HL-60 (cell line): ENCODE measurements around the gene CNR1.

Source experiments
- DNase-seq, 2 experiments: peaks; one replicate each; pipeline ENCODE4 v3.0.0-alpha.2; 2010 to 2020; ENCODE audit warnings: low read depth in 1 of 2, low spot score in 1 of 2
- H3K27ac ChIP-seq: fragments of 250-450 bp; sonication (Bioruptor Pico); replicated peaks from 2 replicates; pipeline ENCODE4 v1.5.1; 2020; ENCODE audit warnings: mild to moderate bottlenecking, moderate library complexity
- H3K27me3 ChIP-seq: fragments of 250-450 bp; sonication (Bioruptor Pico); 2 replicates; pipeline ENCODE4 v1.5.1; 2021; ENCODE audit warnings: mild to moderate bottlenecking, moderate library complexity; ENCODE audit not compliant: insufficient read depth, poor library complexity, severe bottlenecking
- H3K4me3 ChIP-seq: replicated peaks from 2 replicates; pipeline ENCODE4 v1.5.1; 2011; ENCODE audit warnings: mild to moderate bottlenecking, control low read depth, low read length; ENCODE audit not compliant: insufficient read depth
- GABPA ChIP-seq: IDR thresholded peaks from 2 replicates; pipeline ENCODE4 v1.6.1; 2012; ENCODE audit warnings: low read depth
- POLR2AphosphoS5 ChIP-seq: IDR thresholded peaks from 2 replicates; pipeline ENCODE4 v1.6.1; 2012; ENCODE audit warnings: low read depth
- REST ChIP-seq: IDR thresholded peaks from 2 replicates; pipeline ENCODE4 v1.6.1; 2012; ENCODE audit warnings: low read depth; ENCODE audit not compliant: insufficient replicate concordance
- SPI1 ChIP-seq: IDR thresholded peaks from 2 replicates; pipeline ENCODE4 v1.6.1; 2012; ENCODE audit warnings: low read depth, mild to moderate bottlenecking, borderline replicate concordance
- TF ChIP-seq, protein P1 (sequence below): IDR thresholded peaks from one replicate; pipeline ENCODE4 v1.5.1; 2011; ENCODE audit warnings: low read length, control low read depth, inconsistent platforms; ENCODE audit not compliant: insufficient read depth

CNR1 gene

GRCh38 chr6:88105741-88106340 is 60.3 kb downstream of the CNR1 start:
- TF ChIP-seq SPI1 (no peak), GABPA (no peak), REST (no peak), POLR2AphosphoS5 (no peak)
- TF ChIP-seq, protein P1, sequence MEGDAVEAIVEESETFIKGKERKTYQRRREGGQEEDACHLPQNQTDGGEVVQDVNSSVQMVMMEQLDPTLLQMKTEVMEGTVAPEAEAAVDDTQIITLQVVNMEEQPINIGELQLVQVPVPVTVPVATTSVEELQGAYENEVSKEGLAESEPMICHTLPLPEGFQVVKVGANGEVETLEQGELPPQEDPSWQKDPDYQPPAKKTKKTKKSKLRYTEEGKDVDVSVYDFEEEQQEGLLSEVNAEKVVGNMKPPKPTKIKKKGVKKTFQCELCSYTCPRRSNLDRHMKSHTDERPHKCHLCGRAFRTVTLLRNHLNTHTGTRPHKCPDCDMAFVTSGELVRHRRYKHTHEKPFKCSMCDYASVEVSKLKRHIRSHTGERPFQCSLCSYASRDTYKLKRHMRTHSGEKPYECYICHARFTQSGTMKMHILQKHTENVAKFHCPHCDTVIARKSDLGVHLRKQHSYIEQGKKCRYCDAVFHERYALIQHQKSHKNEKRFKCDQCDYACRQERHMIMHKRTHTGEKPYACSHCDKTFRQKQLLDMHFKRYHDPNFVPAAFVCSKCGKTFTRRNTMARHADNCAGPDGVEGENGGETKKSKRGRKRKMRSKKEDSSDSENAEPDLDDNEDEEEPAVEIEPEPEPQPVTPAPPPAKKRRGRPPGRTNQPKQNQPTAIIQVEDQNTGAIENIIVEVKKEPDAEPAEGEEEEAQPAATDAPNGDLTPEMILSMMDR = no peak
- Histone ChIP-seq H3K4me3 (no peak overlapping the region), H3K27me3 (peaks cover 3% of the 10 kb centered on the region), H3K27ac (no peak overlapping the region)
- no peak for DNase-seq
